Endometrium (tissue), 2 donors: ENCODE measurements around the gene ELOVL2.
"Not testable (repeated sequence)": the region's sequence is repeated elsewhere in the genome, so short reads cannot be mapped to it uniquely, and the experiment has no call there.

Experiments
- FAIRE-seq: peaks from 2 replicates; lab custom pipeline; 2012; peaks lifted over from hg19 to GRCh38; lab: Jason Lieb, UNC
- donor health status: control.
- donor health status: control.

The ELOVL2 gene

GRCh38 chr6:11021003-11021402 is 23.1 kb downstream of the ELOVL2 start:
- no peak for FAIRE-seq

- no peak for FAIRE-seq
Measured at GRCh38 chr6:11018225-11018624, 25.9 kb downstream of the ELOVL2 start.

- FAIRE-seq, result no peak
Measured at GRCh38 chr6:11017090-11017489, 27.0 kb downstream of the ELOVL2 start.

GRCh38 chr6:11016452-11016851 is 27.7 kb downstream of the ELOVL2 start:
- FAIRE-seq, result no peak

- no peak for FAIRE-seq
Measured at GRCh38 chr6:11015102-11015501, 29.0 kb downstream of the ELOVL2 start.

- FAIRE-seq, result no peak
Measured at GRCh38 chr6:11013721-11014070, 30.4 kb downstream of the ELOVL2 start.

- no peak for FAIRE-seq
Measured at GRCh38 chr6:11012976-11013720, 31.0 kb downstream of the ELOVL2 start.

GRCh38 chr6:11012295-11012754 is 31.8 kb downstream of the ELOVL2 start:
- FAIRE-seq, result no peak

- FAIRE-seq, result no peak
Measured at GRCh38 chr6:11011787-11012234, 32.3 kb downstream of the ELOVL2 start.

- FAIRE-seq, result no peak
Measured at GRCh38 chr6:11009353-11009752, 34.8 kb downstream of the ELOVL2 start.

- FAIRE-seq, result no peak
Measured at GRCh38 chr6:11008821-11009220, 35.3 kb downstream of the ELOVL2 start.

- FAIRE-seq, result no peak
Measured at GRCh38 chr6:11007715-11008608, 36.1 kb downstream of the ELOVL2 start.

- FAIRE-seq, result no peak
Measured at GRCh38 chr6:11006061-11006460, 38.0 kb downstream of the ELOVL2 start.

- FAIRE-seq, result not testable (repeated sequence)
Measured at GRCh38 chr6:11003297-11003696, 40.8 kb downstream of the ELOVL2 start.

GRCh38 chr6:11002176-11002575 is 41.9 kb downstream of the ELOVL2 start:
- no peak for FAIRE-seq

GRCh38 chr6:10999994-11000393 is 44.1 kb downstream of the ELOVL2 start:
- FAIRE-seq, result no peak

- FAIRE-seq, result no peak
Measured at GRCh38 chr6:10995114-10995707, 48.9 kb downstream of the ELOVL2 start.

- no peak for FAIRE-seq
Measured at GRCh38 chr6:10993896-10994295, 50.2 kb downstream of the ELOVL2 start.

GRCh38 chr6:10991115-10991514 is 53.0 kb downstream of the ELOVL2 start:
- no peak for FAIRE-seq

GRCh38 chr6:10989587-10989986 is 54.5 kb downstream of the ELOVL2 start:
- FAIRE-seq, result no peak

GRCh38 chr6:10984959-10985358 is 59.1 kb downstream of the ELOVL2 start:
- not testable (repeated sequence) for FAIRE-seq

GRCh38 chr6:10981409-10981808 is 62.7 kb downstream of the ELOVL2 start:
- FAIRE-seq, result no peak

- no peak for FAIRE-seq
Measured at GRCh38 chr6:10979603-10980002, 64.5 kb downstream of the ELOVL2 start.
